Medulla oblongata (tissue), 1 donor: ENCODE measurements around the gene UNC80.

ENCODE experiments used
- DNase-seq: peaks from one replicate; pipeline ENCODE4 v3.0.0-alpha.2; 2015; ENCODE audit errors: extremely low spot score

UNC80 gene

GRCh38 chr2:209969692-209970091, 198.1 kb downstream of the UNC80 start:
- DNase-seq, result no peak

DNA sequence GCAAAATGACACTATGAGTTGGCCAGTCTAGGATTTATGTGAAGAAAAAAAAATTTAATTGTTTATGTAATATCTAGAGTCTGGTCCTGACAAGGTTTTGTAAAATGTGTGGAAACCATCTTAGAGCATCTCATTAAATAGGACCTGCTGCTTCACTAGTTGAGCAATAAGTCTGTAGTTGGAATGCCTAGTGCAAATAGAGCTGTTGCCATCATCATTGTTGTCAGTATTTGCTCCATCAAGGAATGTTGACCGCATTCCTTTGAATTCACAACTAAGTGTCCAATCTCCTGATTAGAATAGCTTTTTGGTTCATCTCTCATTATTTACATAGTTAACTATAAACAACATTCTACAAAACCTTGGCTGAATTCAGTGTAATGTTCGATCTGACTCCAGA, 198.6 kb downstream of the UNC80 start:
- DNase-seq, result no peak

- DNase-seq, result no peak
Measured at GRCh38 chr2:209970711-209971110, 199.1 kb downstream of the UNC80 start.

- DNase-seq, result no peak
Measured at GRCh38 chr2:209973328-209973727, 201.7 kb downstream of the UNC80 start.

DNA sequence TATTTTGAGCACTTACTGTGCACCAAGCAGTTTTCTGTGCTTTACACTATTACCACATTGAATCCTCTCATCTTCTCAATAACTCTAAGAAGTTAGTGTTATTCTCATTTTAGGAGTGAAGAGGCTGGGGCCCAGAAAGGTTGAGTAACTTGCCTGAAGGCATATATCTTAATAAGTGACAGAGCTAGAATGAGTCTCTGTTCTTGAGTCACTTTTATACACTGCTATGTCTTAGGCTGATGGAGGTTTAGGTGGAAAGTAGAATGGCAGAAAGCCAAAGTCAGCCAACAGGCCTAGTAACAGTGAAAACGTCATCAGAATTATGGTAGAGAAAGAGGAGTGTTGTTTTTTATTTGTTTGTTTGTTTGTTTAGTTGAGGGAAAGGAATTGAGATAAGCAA, 202.9 kb downstream of the UNC80 start:
- no peak for DNase-seq

GRCh38 chr2:209976698-209977385, 205.2 kb downstream of the UNC80 start:
- DNase-seq, result no peak

- peak; percentile 78 for DNase-seq
Measured at GRCh38 chr2:209977386-209978239, 206.0 kb downstream of the UNC80 start.

- DNase-seq, result no peak
Measured at GRCh38 chr2:209984291-209984690, 212.7 kb downstream of the UNC80 start.

DNA sequence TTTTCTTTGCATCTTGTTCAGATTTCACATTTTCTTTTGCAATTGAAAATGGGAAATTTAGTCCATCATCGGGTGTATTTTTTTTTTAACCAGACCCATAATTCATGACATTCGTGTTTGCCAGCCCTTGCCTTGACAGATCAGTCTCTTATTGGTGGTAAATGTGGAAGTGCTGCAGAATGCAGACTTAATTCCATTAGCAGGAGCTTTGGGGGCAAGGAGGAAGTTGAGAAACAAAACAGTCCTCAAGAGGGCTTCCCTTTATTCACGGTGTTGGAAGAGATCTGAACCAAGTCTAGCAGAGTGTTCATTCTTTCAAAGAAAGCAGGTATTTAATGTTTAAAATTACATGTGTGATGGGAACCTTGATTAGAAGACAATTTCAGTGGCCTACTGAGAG, 214.2 kb downstream of the UNC80 start:
- peak; percentile 42 for DNase-seq

DNA sequence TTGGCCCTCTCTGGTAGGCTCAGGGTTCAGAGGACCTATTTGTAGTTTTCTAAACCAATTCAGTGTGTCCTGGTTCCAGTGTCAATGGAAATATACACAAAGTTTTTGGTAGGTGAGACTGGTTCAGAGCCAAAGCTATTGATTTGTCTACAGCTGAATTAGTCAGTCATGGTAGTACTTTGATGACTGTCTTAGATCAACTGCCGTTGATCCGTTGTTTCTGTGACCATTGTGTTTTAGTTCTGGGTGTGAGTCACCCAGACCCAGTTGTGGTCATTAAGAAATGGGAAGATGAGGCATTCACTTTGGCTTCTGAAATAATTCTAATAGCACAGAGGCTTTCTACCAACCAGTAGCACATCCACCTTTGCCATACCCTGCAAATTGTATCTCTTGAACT, 214.8 kb downstream of the UNC80 start:
- no peak for DNase-seq

GRCh38 chr2:209988010-209988409, 216.4 kb downstream of the UNC80 start:
- DNase-seq, result no peak

DNA sequence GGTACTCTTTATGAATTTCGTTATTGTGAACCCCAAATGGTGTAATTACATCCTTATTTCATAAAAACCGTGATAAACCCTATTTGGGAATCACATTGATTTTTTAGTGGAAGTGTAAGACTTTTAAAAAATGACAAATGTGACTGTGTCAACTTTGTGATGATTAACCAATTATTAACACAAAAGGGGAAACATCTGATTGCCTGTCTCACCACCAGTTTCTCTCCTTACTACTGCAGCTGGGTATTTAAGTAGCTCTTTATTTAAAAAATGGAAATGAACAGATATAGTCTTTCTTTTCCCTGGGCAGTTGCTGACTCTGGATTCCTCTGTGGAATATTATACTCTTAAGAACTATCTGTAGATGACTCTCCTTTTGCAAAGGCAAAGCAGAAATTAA, 219.2 kb downstream of the UNC80 start:
- no peak for DNase-seq

- no peak for DNase-seq
Measured at GRCh38 chr2:209993968-209994367, 222.3 kb downstream of the UNC80 start.

DNA sequence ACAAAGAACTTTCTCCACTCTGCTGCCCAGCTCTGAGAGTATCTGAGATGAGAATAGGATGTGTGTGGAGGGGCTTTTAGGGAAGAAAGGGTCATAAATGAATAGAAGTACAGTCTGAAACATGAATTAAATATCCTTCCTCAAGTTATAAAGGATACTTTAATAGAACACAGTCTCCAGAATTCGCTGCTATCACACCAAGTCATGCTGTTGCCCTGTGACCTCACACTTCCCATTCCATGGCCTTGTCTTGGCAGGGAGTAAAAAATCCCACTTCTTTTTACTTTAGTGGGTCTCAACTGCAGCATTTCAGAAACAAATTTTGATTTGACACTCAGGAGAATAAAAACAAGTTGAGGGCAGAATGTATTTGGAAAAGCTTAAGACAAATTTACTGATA, 227.0 kb downstream of the UNC80 start:
- DNase-seq, result no peak

GRCh38 chr2:210000464-210001324, 229.1 kb downstream of the UNC80 start:
- DNase-seq, result no peak

- DNase-seq, result peak; percentile 97
Measured at GRCh38 chr2:210002158-210003157, 230.8 kb downstream of the UNC80 start, which contains the start of gene RPE. RPE (plus strand) TSS chr2:210002638; CDS start chr2:210002662, 24 bp downstream.

DNA sequence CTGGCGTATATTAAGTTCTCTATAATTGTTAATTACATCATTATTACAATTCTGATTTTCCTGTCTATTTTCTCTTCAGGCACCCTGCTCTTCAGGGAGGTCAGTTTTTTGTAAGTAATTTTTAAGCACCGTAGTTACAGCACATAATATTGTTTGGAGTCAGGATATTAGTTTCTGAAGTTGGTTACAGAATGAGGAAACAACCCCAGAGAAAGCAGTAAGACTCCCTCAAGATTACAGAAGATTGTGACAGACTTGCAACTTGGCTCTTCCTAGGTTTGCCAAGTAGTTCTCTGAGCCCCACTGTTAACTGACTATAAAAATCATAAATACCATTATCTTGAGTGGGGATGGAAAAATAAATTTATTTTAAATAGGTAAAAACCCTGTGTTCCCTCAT, 231.7 kb downstream of the UNC80 start:
- no peak for DNase-seq

- no peak for DNase-seq
Measured at GRCh38 chr2:210004881-210005280, 233.2 kb downstream of the UNC80 start.

GRCh38 chr2:210007895-210008294, 236.3 kb downstream of the UNC80 start:
- DNase-seq, result peak; percentile 50

DNA sequence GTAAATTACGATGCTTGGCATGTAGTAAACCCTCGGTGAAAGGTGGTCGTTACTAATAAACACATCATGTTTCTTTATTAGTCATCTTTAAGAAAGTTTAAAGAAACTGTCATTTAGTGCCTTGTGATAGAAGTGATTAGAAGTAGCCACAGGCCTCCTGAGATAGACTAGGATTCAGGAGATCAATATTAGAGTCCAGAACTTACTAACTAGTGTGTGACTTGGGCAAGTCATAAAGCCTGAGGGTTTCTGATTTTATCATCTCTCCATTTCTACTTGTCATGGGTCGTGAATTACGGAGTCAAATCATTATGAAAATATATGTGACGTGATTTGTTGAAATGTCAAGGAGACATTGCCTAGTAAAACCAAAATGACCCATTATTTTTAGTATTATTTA, 237.5 kb downstream of the UNC80 start:
- no peak for DNase-seq

DNA sequence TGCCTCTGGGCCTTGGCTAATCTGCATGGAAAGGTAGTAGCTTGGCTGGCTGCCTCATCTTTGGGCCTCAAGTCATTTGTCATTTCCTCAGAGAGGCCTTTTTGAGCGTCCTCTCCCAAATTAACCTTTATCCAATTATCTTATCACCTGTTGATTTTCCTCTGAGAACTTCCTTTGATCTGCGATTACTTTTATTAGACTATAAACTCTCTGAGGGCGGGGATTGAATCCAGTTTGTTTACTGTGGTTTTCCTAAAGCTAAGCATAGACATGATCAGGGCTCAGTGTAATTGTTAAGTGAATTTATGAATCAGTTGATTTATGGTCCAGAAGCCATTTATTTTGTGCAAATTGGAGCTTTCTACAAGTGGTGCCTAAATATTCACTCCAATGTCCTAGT, 238.3 kb downstream of the UNC80 start:
- no peak for DNase-seq
